ENCODE results near the gene PCCA. TPM values are rescaled to one million over a fixed set of nuclear protein-coding genes. Genes with fewer than 3 reads are reported as not detected.

PCCA gene
- total and polyA plus RNA-seq, 2 of the 13 experiments (the other 11 are each of a cell fraction or from before 2014, with no cell fraction given), result 15.0 to 32.2 TPM

GRCh38 chr13:100506600-100507422 lies 417.9 kb downstream of the PCCA start:
- ATAC-seq (no peak), FAIRE-seq (no peak), DNase-seq (ENCODE audit: low spot score) (no peak)
- no peaks in the 10 kb centered on the region for H4K20me1 ChIP-seq (ENCODE audit: insufficient read depth, low read length)
- intact Hi-C loops (cut with micrococcal nuclease; ENCODE audit: unreplicated experiment), result no loop called here
- H3K9ac ChIP-seq (ENCODE audit: insufficient read depth, low read depth, low read length), result no peak overlapping the region
- H3K79me2 ChIP-seq (ENCODE audit: insufficient read depth, low read length), result no peaks in the 10 kb centered on the region
- H2AFZ ChIP-seq (ENCODE audit: low read length), result no peak overlapping the region
- no peaks in the 10 kb centered on the region for H3K27me3 ChIP-seq (ENCODE audit: control insufficient read depth in 1 of 2, insufficient read depth in 2 of 2, low read length in 2 of 2)
- 96% methylated on average over 8 of the region's 9 CpGs for WGBS (ENCODE audit: low lambda C conversion rate)
- no peak overlapping the region for H3K27ac ChIP-seq (ENCODE audit: extremely low read length, insufficient read depth, low read length)
- H3K4me2 ChIP-seq (ENCODE audit: low read depth, low read length), result no peak overlapping the region
- no peak overlapping the region for H3K4me3 ChIP-seq (replicated peaks in 1 of 3; ENCODE audit: insufficient read depth in 1 of 3, low read depth in 2 of 3, low read length in 3 of 3)
- BruUV-seq (replicated peaks), result no TSS peak
- H3K4me1 ChIP-seq (ENCODE audit: insufficient read depth, low read length), result no peaks in the 10 kb centered on the region
- no peaks in the 10 kb centered on the region for H3K9me3 ChIP-seq (ENCODE audit: low read length)
- POLR2A ChIA-PET, result no interaction called here
- TF ChIP-seq, protein P1, sequence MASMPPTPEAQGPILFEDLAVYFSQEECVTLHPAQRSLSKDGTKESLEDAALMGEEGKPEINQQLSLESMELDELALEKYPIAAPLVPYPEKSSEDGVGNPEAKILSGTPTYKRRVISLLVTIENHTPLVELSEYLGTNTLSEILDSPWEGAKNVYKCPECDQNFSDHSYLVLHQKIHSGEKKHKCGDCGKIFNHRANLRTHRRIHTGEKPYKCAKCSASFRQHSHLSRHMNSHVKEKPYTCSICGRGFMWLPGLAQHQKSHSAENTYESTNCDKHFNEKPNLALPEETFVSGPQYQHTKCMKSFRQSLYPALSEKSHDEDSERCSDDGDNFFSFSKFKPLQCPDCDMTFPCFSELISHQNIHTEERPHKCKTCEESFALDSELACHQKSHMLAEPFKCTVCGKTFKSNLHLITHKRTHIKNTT (CRISPR knock-in tag; IDR thresholded peaks at IDR 0.05), result no peak
- TF ChIP-seq ZNF598 (CRISPR knock-in tag; IDR thresholded peaks at IDR 0.05; ENCODE audit: borderline replicate concordance) (no peak), MATR3 (CRISPR knock-in tag; IDR thresholded peaks at IDR 0.05) (no peak), CHCHD3 (CRISPR knock-in tag; IDR thresholded peaks at IDR 0.05) (no peak), ZNF574 (CRISPR knock-in tag; IDR thresholded peaks at IDR 0.05) (no peak), ZNF432 (CRISPR knock-in tag; IDR thresholded peaks at IDR 0.05; ENCODE audit: borderline replicate concordance) (no peak), ZFX (CRISPR knock-in tag; IDR thresholded peaks at IDR 0.05; ENCODE audit: low read depth) (no peak), ZFP91 (CRISPR knock-in tag; IDR thresholded peaks at IDR 0.05; ENCODE audit: borderline replicate concordance) (no peak), CCAR2 (optimal IDR thresholded peaks at IDR 0.05; ENCODE audit: low read depth, low read length) (no peak), ZNF333 (CRISPR knock-in tag; IDR thresholded peaks at IDR 0.05; ENCODE audit: borderline replicate concordance) (no peak)
- TF ChIP-seq, protein P2, sequence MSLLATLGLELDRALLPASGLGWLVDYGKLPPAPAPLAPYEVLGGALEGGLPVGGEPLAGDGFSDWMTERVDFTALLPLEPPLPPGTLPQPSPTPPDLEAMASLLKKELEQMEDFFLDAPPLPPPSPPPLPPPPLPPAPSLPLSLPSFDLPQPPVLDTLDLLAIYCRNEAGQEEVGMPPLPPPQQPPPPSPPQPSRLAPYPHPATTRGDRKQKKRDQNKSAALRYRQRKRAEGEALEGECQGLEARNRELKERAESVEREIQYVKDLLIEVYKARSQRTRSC (CRISPR knock-in tag; IDR thresholded peaks at IDR 0.05; ENCODE audit: low read depth), result no peak
- CTCF ChIA-PET (ENCODE audit: low intra/inter-chr PET ratio, low total read pairs), result no interaction called here
- in situ Hi-C loops (cut with HindIII; ENCODE audit: extremely low pct_ligation_motif_present, low pct_unique_long_range_greater_than_20kb), result no loop called here
- H3K36me3 ChIP-seq (replicated peaks in 1 of 2; ENCODE audit: control insufficient read depth in 1 of 2, insufficient read depth in 2 of 2, low read length in 2 of 2), result no peaks in the 10 kb centered on the region
